A549 (cell line): Measurements from ENCODE around the gene FSTL5. TPM values are rescaled to one million over a fixed set of nuclear protein-coding genes. Genes with fewer than 3 reads are reported as not detected.

Experiments
- ATAC-seq, 2 experiments: fragments of 200-7000 bp in 1 of 2; fragments of >200 bp in 1 of 2; cut with Nextera tagmentation in 1 of 2; cut with Tn5 transposase in 1 of 2; 3 replicates each; pipeline versions ENCODE4 v1.8.0 to v1.9.1; 2018 to 2020; ENCODE audit warnings: mild to moderate bottlenecking in 1 of 2, moderate library complexity in 1 of 2
- CTCF ChIA-PET: fragments of 300-600 bp; sonication (Branson Sonifier 250); formaldehyde crosslinking; extraction: SDS; loops from one replicate; lab custom pipeline; 2021; ENCODE audit warnings: antibody characterized with exemption, inconsistent platforms; lab: Yijun Ruan, JAX
- POLR2A ChIA-PET: fragments of 350-600 bp; formaldehyde crosslinking; extraction: SDS; loops from one replicate; lab custom pipeline; 2021; ENCODE audit warnings: antibody characterized with exemption, inconsistent platforms; lab: Yijun Ruan, JAX
- DNase-seq, 2 experiments: peaks; one replicate each; pipeline versions ENCODE4 v3.0.0 to v3.0.0-alpha.2; 2011 to 2016; ENCODE audit warnings: low read depth in 1 of 2, low spot score in 1 of 2
- FAIRE-seq: peaks from 2 replicates; lab custom pipeline; 2011; peaks lifted over from hg19 to GRCh38; lab: Jason Lieb, UNC
- H3K27ac ChIP-seq, 2 experiments: fragments of >200 bp; sonication (Bioruptor Twin); formaldehyde crosslinking; 3 replicates each; pipeline ENCODE4 v1.5.1; 2016 to 2017
- H3K4me1 ChIP-seq: fragments of >200 bp; sonication (Bioruptor Twin); formaldehyde crosslinking; 3 replicates; pipeline ENCODE4 v1.6.1; 2016
- H3K4me2 ChIP-seq: fragments of >200 bp; sonication (Bioruptor Twin); formaldehyde crosslinking; 3 replicates; pipeline ENCODE4 v1.6.1; 2016
- H3K4me3 ChIP-seq: fragments of >200 bp; sonication (Bioruptor Twin); formaldehyde crosslinking; 3 replicates; pipeline ENCODE4 v1.5.1; 2016
- H3K9me3 ChIP-seq: fragments of >200 bp; sonication (Bioruptor Twin); formaldehyde crosslinking; 3 replicates; pipeline ENCODE4 v1.6.1; 2016
- ATOH8 ChIP-seq: fragments of 250-450 bp; sonication (Bioruptor Pico); IDR thresholded peaks from 2 replicates; pipeline ENCODE4 v1.5.0; 2020; ENCODE audit warnings: low read depth, mild to moderate bottlenecking, moderate library complexity
- BHLHE40 ChIP-seq: IDR thresholded peaks from 2 replicates; pipeline ENCODE4 v1.6.1; 2012; ENCODE audit warnings: low read depth, low read length, inconsistent platforms
- CBX2 ChIP-seq: fragments of 200-600 bp; sonication (generic); IDR thresholded peaks from 2 replicates; pipeline ENCODE4 v1.6.1; 2016; ENCODE audit warnings: low read depth, mild to moderate bottlenecking, borderline replicate concordance
- CEBPB ChIP-seq, 2 experiments: fragments of >200 bp in 1 of 2; sonication (Bioruptor Twin) in 1 of 2; formaldehyde crosslinking in 1 of 2; IDR thresholded peaks; 2 replicates each; pipeline ENCODE4 v1.6.1; 2012 to 2016
- CHD4 ChIP-seq: fragments of 200-600 bp; sonication (generic); IDR thresholded peaks from 2 replicates; pipeline ENCODE4 v1.6.1; 2016; ENCODE audit warnings: antibody characterized with exemption, mild to moderate bottlenecking, borderline replicate concordance
- EHF ChIP-seq: fragments of 250-450 bp; sonication (Bioruptor Pico); IDR thresholded peaks from 2 replicates; pipeline ENCODE4 v1.5.0; 2020; ENCODE audit warnings: mild to moderate bottlenecking
- HEYL ChIP-seq: fragments of 250-450 bp; sonication (Bioruptor Pico); IDR thresholded peaks from 2 replicates; pipeline ENCODE4 v1.8.0; 2021; ENCODE audit warnings: mild to moderate bottlenecking, moderate library complexity
- HMGXB4 ChIP-seq: fragments of 250-450 bp; sonication (Bioruptor Pico); IDR thresholded peaks from 2 replicates; pipeline ENCODE4 v1.5.0; 2021; ENCODE audit warnings: mild to moderate bottlenecking, moderate library complexity, borderline replicate concordance
- HOXB5 ChIP-seq: fragments of 250-450 bp; sonication (Bioruptor Pico); IDR thresholded peaks from 2 replicates; pipeline ENCODE4 v1.5.0; 2020; ENCODE audit warnings: mild to moderate bottlenecking, moderate library complexity
- KDM1A ChIP-seq: fragments of 200-600 bp; sonication (generic); IDR thresholded peaks from 2 replicates; pipeline ENCODE4 v1.6.1; 2016; ENCODE audit warnings: low read depth, mild to moderate bottlenecking
- KDM5A ChIP-seq: fragments of 200-600 bp; sonication (generic); IDR thresholded peaks from 2 replicates; pipeline ENCODE4 v1.6.1; 2016; ENCODE audit warnings: antibody characterized with exemption, mild to moderate bottlenecking
- MAFK ChIP-seq: fragments of 450-650 bp; IDR thresholded peaks from 2 replicates; pipeline ENCODE4 v1.6.1; 2014; ENCODE audit not compliant: partially characterized antibody
- MAX ChIP-seq: IDR thresholded peaks from 2 replicates; pipeline ENCODE4 v1.6.1; 2012
- MAZ ChIP-seq: fragments of 150-350 bp; IDR thresholded peaks from 2 replicates; pipeline ENCODE4 v1.6.1; 2014; ENCODE audit warnings: antibody characterized with exemption, low read depth, low read length, borderline replicate concordance
- NFE2L2 ChIP-seq: fragments of 150-350 bp; conservative IDR thresholded peaks from 2 replicates; pipeline ENCODE4 v1.6.1; 2014; ENCODE audit warnings: low read length
- PHF8 ChIP-seq: fragments of 200-600 bp; sonication (generic); IDR thresholded peaks from 2 replicates; pipeline ENCODE4 v1.6.1; 2016; ENCODE audit warnings: low read depth, mild to moderate bottlenecking, antibody characterized with exemption, moderate library complexity, borderline replicate concordance
- POLR2A ChIP-seq: IDR thresholded peaks from 2 replicates; pipeline ENCODE4 v1.6.1; 2012; ENCODE audit warnings: mild to moderate bottlenecking, low read length
- POLR2AphosphoS2 ChIP-seq: conservative IDR thresholded peaks from 2 replicates; pipeline ENCODE4 v1.6.1; 2012; ENCODE audit warnings: low read length, improper control_type of control experiment, inconsistent platforms
- RAD21 ChIP-seq, 2 experiments: fragments of >200 bp in 1 of 2; sonication (Bioruptor Twin) in 1 of 2; formaldehyde crosslinking in 1 of 2; IDR thresholded peaks in 1 of 2; conservative IDR thresholded peaks in 1 of 2; 2 replicates in 1 of 2; 3 replicates in 1 of 2; pipeline ENCODE4 v1.6.1; 2012 to 2018; ENCODE audit warnings: inconsistent platforms in 1 of 2
- RARB ChIP-seq: fragments of 250-450 bp; sonication (Bioruptor Pico); IDR thresholded peaks from 2 replicates; pipeline ENCODE4 v1.8.0; 2021; ENCODE audit warnings: mild to moderate bottlenecking, moderate library complexity
- TP53 ChIP-seq: fragments of 250-450 bp; sonication (Bioruptor Pico); IDR thresholded peaks from 2 replicates; pipeline ENCODE4 v1.5.0; 2021; ENCODE audit warnings: mild to moderate bottlenecking, moderate library complexity
- ZFP36 ChIP-seq: fragments of 450-650 bp; IDR thresholded peaks from 2 replicates; pipeline ENCODE4 v1.6.1; 2014; ENCODE audit warnings: borderline replicate concordance; ENCODE audit not compliant: partially characterized antibody
- ZSCAN20 ChIP-seq: fragments of 250-450 bp; sonication (Bioruptor Pico); IDR thresholded peaks from 2 replicates; pipeline ENCODE4 v1.8.0; 2022; ENCODE audit warnings: mild to moderate bottlenecking, moderate library complexity
- WGBS: methylation state at CpG from one replicate; pipeline ENCODE4 v1.1.6; 2017; ENCODE audit errors: missing lambda C conversion rate; 5-methylcytosine and 5-hydroxymethylcytosine counted together
- polyA plus RNA-seq, 4 experiments: library from polyadenylated mRNA; depleted of rRNA in 3 of 4; stranded (reverse); fragments of >200 nt; fragmentation: RNase III in 1 of 4; extraction: RNeasy Plus Mini Kit Qiagen cat#74134 plus additional on column Dnase treatment in 1 of 4; gene quantifications; 2 replicates in 3 of 4; 3 replicates in 1 of 4; pipeline ENCODE4 v1.2.3, GENCODE V29; 2011 to 2017

Gene FSTL5
- polyA plus RNA-seq, 2 of the 4 experiments (the other 2 are of a cell fraction), result 0.06 to 0.10 TPM

- Histone ChIP-seq H3K27ac (no peak overlapping the region), H3K9me3 (no peaks in the 10 kb centered on the region), H3K4me1 (no peaks in the 10 kb centered on the region), H3K4me2 (no peak overlapping the region), H3K4me3 (no peak overlapping the region)
- TF ChIP-seq ZSCAN20 (CRISPR knock-in tag) (no peak), NFE2L2 (no peak), POLR2A (no peak), CEBPB (IDR thresholded peaks at IDR 0.05) (no peak), ATOH8 (CRISPR knock-in tag) (no peak), HMGXB4 (CRISPR knock-in tag) (no peak), MAX (no peak), CHD4 (no peak), PHF8 (no peak), TP53 (CRISPR knock-in tag) (no peak), EHF (no peak)
- ATAC-seq (no peak), FAIRE-seq (no peak), DNase-seq (no peak)
- ChIA-PET POLR2A (no interaction called here), CTCF (no interaction called here)
- 66% methylated on average over 6 of the region's 6 CpGs for WGBS
Measured at GRCh38 chr4:161894493-161895167, 269.2 kb downstream of the FSTL5 start.

GRCh38 chr4:161894014-161894413 lies 269.8 kb downstream of the FSTL5 start:
- Histone ChIP-seq H3K4me2 (no peak overlapping the region), H3K27ac (no peak overlapping the region), H3K4me3 (no peak overlapping the region), H3K4me1 (no peaks in the 10 kb centered on the region), H3K9me3 (no peaks in the 10 kb centered on the region)
- ATAC-seq (no peak), FAIRE-seq (no peak), DNase-seq (no peak)
- ChIA-PET POLR2A (no interaction called here), CTCF (no interaction called here)
- no peak for TF ChIP-seq POLR2AphosphoS2
- TF ChIP-seq ZFP36, result no peak
- TF ChIP-seq RAD21 (conservative IDR thresholded peaks at IDR 0.05 in 1 of 2, IDR thresholded peaks at IDR 0.05 in 1 of 2), result no peak
- no peak for TF ChIP-seq HOXB5 (CRISPR knock-in tag)
- no peak for TF ChIP-seq BHLHE40
- no peak for TF ChIP-seq NFE2L2
- no peak for TF ChIP-seq KDM5A
- TF ChIP-seq CBX2, result no peak
- no peak for TF ChIP-seq HEYL (CRISPR knock-in tag)
- 95% methylated on average over 1 of the region's 1 CpG for WGBS

GRCh38 chr4:161893566-161893965 lies 270.2 kb downstream of the FSTL5 start:
- Histone ChIP-seq H3K4me1 (no peaks in the 10 kb centered on the region), H3K4me3 (no peak overlapping the region), H3K4me2 (no peak overlapping the region), H3K9me3 (no peaks in the 10 kb centered on the region), H3K27ac (no peak overlapping the region)
- FAIRE-seq (no peak), ATAC-seq (no peak), DNase-seq (no peak)
- 87% methylated on average over 1 of the region's 1 CpG for WGBS
- CTCF ChIA-PET, result no interaction called here
- POLR2A ChIA-PET, result no interaction called here
- TF ChIP-seq KDM1A, result no peak
- TF ChIP-seq MAZ, result no peak
- TF ChIP-seq PHF8, result no peak
- no peak for TF ChIP-seq BHLHE40
- TF ChIP-seq RARB (CRISPR knock-in tag), result no peak
- TF ChIP-seq MAFK, result peak; percentile 32
- no peak for TF ChIP-seq EHF
- TF ChIP-seq RAD21 (conservative IDR thresholded peaks at IDR 0.05 in 1 of 2, IDR thresholded peaks at IDR 0.05 in 1 of 2), result no peak
- TF ChIP-seq HEYL (CRISPR knock-in tag), result no peak
